ENCODE results near the gene TBC1D10B. TPM values are rescaled to one million over a fixed set of nuclear protein-coding genes. Genes with fewer than 3 reads are reported as not detected.
A peak's percentile ranks its signal among the peaks of the same experiment; 100 is the strongest.
"Not testable (repeated sequence)": the region's sequence is repeated elsewhere in the genome, so short reads cannot be mapped to it uniquely, and the experiment has no call there.

The TBC1D10B gene
- total RNA-seq, 1 donor from 2014 or later = 51.9 TPM

- TF ChIP-seq, protein P1, sequence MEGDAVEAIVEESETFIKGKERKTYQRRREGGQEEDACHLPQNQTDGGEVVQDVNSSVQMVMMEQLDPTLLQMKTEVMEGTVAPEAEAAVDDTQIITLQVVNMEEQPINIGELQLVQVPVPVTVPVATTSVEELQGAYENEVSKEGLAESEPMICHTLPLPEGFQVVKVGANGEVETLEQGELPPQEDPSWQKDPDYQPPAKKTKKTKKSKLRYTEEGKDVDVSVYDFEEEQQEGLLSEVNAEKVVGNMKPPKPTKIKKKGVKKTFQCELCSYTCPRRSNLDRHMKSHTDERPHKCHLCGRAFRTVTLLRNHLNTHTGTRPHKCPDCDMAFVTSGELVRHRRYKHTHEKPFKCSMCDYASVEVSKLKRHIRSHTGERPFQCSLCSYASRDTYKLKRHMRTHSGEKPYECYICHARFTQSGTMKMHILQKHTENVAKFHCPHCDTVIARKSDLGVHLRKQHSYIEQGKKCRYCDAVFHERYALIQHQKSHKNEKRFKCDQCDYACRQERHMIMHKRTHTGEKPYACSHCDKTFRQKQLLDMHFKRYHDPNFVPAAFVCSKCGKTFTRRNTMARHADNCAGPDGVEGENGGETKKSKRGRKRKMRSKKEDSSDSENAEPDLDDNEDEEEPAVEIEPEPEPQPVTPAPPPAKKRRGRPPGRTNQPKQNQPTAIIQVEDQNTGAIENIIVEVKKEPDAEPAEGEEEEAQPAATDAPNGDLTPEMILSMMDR (IDR thresholded peaks at IDR 0.05; ENCODE audit: insufficient read depth, low read length, poor library complexity, severe bottlenecking) = no peak
- no peak overlapping the region for H3K4me3 ChIP-seq (ENCODE audit: low read depth, low read length)
- no peak for DNase-seq (ENCODE audit: low read depth)
- H3K27me3 ChIP-seq (ENCODE audit: control insufficient read depth, insufficient read depth, low read length) = no peaks in the 10 kb centered on the region
- H3K36me3 ChIP-seq (ENCODE audit: control insufficient read depth, insufficient read depth, low read length) = no peaks in the 10 kb centered on the region
Measured at GRCh38 chr16:30397776-30398660, 27.7 kb upstream of the TBC1D10B start.

DNA sequence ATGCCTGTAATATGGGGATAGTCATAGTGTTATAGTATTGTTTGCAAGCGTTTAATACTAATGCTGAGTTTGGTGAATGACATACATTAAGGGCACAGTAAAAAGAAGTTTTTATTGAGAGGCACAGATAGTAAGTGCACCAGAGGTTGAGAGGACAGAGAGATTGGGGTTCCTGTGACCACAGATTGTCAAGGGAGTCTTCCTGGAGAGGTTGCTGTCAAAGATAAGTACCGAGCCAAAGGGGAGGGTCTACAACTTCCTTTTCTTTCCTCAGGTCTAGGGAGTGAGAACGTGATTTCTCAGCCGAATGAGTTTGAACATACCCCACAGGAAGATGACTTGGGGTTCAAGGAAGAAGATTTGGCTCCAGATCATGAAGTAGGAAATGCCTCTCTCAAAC, 26.8 kb upstream of the TBC1D10B start:
- DNase-seq (ENCODE audit: low read depth) = no peak
- Histone ChIP-seq H3K4me3 (ENCODE audit: low read depth, low read length) (no peak overlapping the region), H3K27me3 (ENCODE audit: control insufficient read depth, insufficient read depth, low read length) (no peaks in the 10 kb centered on the region), H3K36me3 (ENCODE audit: control insufficient read depth, insufficient read depth, low read length) (no peaks in the 10 kb centered on the region)
- TF ChIP-seq, protein P1 (IDR thresholded peaks at IDR 0.05; ENCODE audit: insufficient read depth, low read length, poor library complexity, severe bottlenecking) = no peak

GRCh38 chr16:30396627-30397026, 26.3 kb upstream of the TBC1D10B start:
- H3K36me3 ChIP-seq (ENCODE audit: control insufficient read depth, insufficient read depth, low read length); H3K4me3 ChIP-seq (ENCODE audit: low read depth, low read length); H3K27me3 ChIP-seq (ENCODE audit: control insufficient read depth, insufficient read depth, low read length); DNase-seq (ENCODE audit: low read depth): not testable (repeated sequence)

DNA sequence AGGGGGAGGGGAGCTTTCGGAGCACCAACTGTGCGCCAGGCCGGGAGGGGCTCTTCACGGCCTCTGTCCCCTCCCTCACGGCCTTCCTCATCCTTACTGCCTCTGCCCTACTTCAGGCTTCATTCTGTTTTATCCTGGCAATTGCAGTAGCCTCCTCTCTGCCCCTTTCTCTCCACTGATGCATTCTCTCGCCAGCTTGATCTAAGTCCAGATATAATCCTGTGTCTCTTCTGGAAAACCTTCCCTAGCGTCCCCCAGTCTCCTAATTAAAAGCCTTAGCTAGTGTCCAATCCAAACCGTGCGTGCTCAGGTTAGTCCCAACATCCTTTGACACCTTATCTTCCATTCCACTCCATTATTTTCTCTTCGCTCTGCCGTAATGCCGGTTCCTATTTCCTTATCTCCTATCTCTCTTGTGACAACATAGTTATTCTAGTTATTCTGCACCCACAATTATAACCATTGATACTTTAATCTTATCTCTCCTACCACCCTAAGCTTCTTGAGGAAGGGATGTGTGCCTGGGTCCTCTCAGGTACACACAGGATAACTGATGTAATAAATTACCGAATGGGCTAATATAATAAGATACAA, 25.8 kb upstream of the TBC1D10B start:
- TF ChIP-seq, protein P1 (IDR thresholded peaks at IDR 0.05; ENCODE audit: insufficient read depth, low read length, poor library complexity, severe bottlenecking) = no peak
- Histone ChIP-seq H3K36me3 (ENCODE audit: control insufficient read depth, insufficient read depth, low read length) (no peaks in the 10 kb centered on the region), H3K4me3 (ENCODE audit: low read depth, low read length) (peak overlapping the region; percentile 87), H3K27me3 (ENCODE audit: control insufficient read depth, insufficient read depth, low read length) (no peaks in the 10 kb centered on the region)
- no peak for DNase-seq (ENCODE audit: low read depth)

- Histone ChIP-seq H3K4me3 (ENCODE audit: low read depth, low read length) (peak within 1 kb of the TSS; percentile 87), H3K27me3 (ENCODE audit: control insufficient read depth, insufficient read depth, low read length) (no peaks in the 10 kb centered on the region), H3K36me3 (ENCODE audit: control insufficient read depth, insufficient read depth, low read length) (no peaks in the 10 kb centered on the region)
- DNase-seq (ENCODE audit: low read depth) = no peak
- TF ChIP-seq, protein P1 (IDR thresholded peaks at IDR 0.05; ENCODE audit: insufficient read depth, low read length, poor library complexity, severe bottlenecking) = no peak
Measured at GRCh38 chr16:30395155-30395991, 25.1 kb upstream of the TBC1D10B start, which contains the start of gene ZNF48. ZNF48 (plus strand) TSS chr16:30395420; CDS start chr16:30395795, 375 bp downstream.
